ENCODE measurements around the gene STRA8. TPM values are rescaled to one million over a fixed set of nuclear protein-coding genes. Genes with fewer than 3 reads are reported as not detected.

STRA8 gene
- total and polyA plus RNA-seq, 2 of the 13 experiments (the other 11 are each of a cell fraction or from before 2014, with no cell fraction given), result not detected

GRCh38 chr7:135211179-135211945, 22.3 kb upstream of the STRA8 start, which contains the start of gene WDR91 (continued):
- TF ChIP-seq ZNF337 (CRISPR knock-in tag; IDR thresholded peaks at IDR 0.05; ENCODE audit: borderline replicate concordance, low read depth) (0 out of 2 replicates have a peak, but pooled peaks have one; percentile 27), TAF15 (IDR thresholded peaks at IDR 0.05; ENCODE audit: low read depth, low read length, poor library complexity, severe bottlenecking) (no peak), SRY (CRISPR knock-in tag; IDR thresholded peaks at IDR 0.05) (0 out of 2 replicates have a peak, but pooled peaks have one; percentile 90), FOXA3 (CRISPR knock-in tag; IDR thresholded peaks at IDR 0.05) (no peak), ZNF280B (CRISPR knock-in tag; IDR thresholded peaks at IDR 0.05; ENCODE audit: borderline replicate concordance) (peak; percentile 51; the same call in 1 of the 2 replicates), IRF9 (CRISPR knock-in tag; IDR thresholded peaks at IDR 0.05; ENCODE audit: borderline replicate concordance) (0 out of 2 replicates have a peak, but pooled peaks have one; percentile 61), MTA1 (CRISPR knock-in tag; IDR thresholded peaks at IDR 0.05; ENCODE audit: borderline replicate concordance) (peak; percentile 43; the same call in 1 of the 2 replicates), RFX3 (CRISPR knock-in tag; IDR thresholded peaks at IDR 0.05) (no peak), ZNF7 (CRISPR knock-in tag; IDR thresholded peaks at IDR 0.05) (0 out of 2 replicates have a peak, but pooled peaks have one; percentile 13), CTCF (CRISPR knock-in tag; IDR thresholded peaks at IDR 0.05) (peak; percentile 39; the same call in 1 of the 2 replicates), NCOA1 (CRISPR knock-in tag; IDR thresholded peaks at IDR 0.05) (peak; percentile 49; the same call in 1 of the 2 replicates), MTERF4 (CRISPR knock-in tag; IDR thresholded peaks at IDR 0.05) (peak; percentile 65; the same call in 1 of the 2 replicates), MED1 (CRISPR knock-in tag; IDR thresholded peaks at IDR 0.05) (peak; percentile 29; the same call in 1 of the 2 replicates), ZNF607 (CRISPR knock-in tag; IDR thresholded peaks at IDR 0.05; ENCODE audit: borderline replicate concordance) (no peak), AKNA (CRISPR knock-in tag; IDR thresholded peaks at IDR 0.05; ENCODE audit: borderline replicate concordance) (no peak), WIZ (CRISPR knock-in tag; IDR thresholded peaks at IDR 0.05) (0 out of 2 replicates have a peak, but pooled peaks have one; percentile 36), GATAD2A (CRISPR knock-in tag; IDR thresholded peaks at IDR 0.05) (no peak)
